ENCODE results near the gene UBC. TPM values are rescaled to one million over a fixed set of nuclear protein-coding genes. Genes with fewer than 3 reads are reported as not detected.
"Not testable (repeated sequence)": the region's sequence is repeated elsewhere in the genome, so short reads cannot be mapped to it uniquely, and the experiment has no call there.

UBC gene
- total RNA-seq, 3 donors from 2014 or later, result 856 to 923 (median 865) TPM

GRCh38 chr12:124896461-124896860 lies 18.0 kb downstream of the UBC start:
- no peaks in the 10 kb centered on the region for H3K36me3 Mint-ChIP-seq (ENCODE audit: insufficient read depth)
- H3K27me3 Mint-ChIP-seq (ENCODE audit: low read depth), result no peaks in the 10 kb centered on the region
- H3K4me3 Mint-ChIP-seq, result no peak overlapping the region
- DNase-seq, result no peak
- H3K4me1 Mint-ChIP-seq (ENCODE audit: low read depth), result peaks cover 13% of the 10 kb centered on the region
- no peaks in the 10 kb centered on the region for H3K9me3 Mint-ChIP-seq
- no peak for ATAC-seq

- Mint-ChIP-seq H3K9me3 (no peaks in the 10 kb centered on the region), H3K36me3 (ENCODE audit: insufficient read depth) (no peaks in the 10 kb centered on the region), H3K27me3 (ENCODE audit: low read depth) (peaks cover 1% of the 10 kb centered on the region), H3K4me3 (no peak overlapping the region), H3K4me1 (ENCODE audit: low read depth) (peaks cover 10% of the 10 kb centered on the region)
- ATAC-seq (no peak), DNase-seq (no peak)
These were observed 20.5 kb downstream of the UBC start for GRCh38 chr12:124893792-124894516.

- Mint-ChIP-seq H3K9me3 (no peaks in the 10 kb centered on the region), H3K4me3 (no peak overlapping the region), H3K4me1 (ENCODE audit: low read depth) (no peaks in the 10 kb centered on the region), H3K27me3 (ENCODE audit: low read depth) (peaks cover 1% of the 10 kb centered on the region), H3K36me3 (ENCODE audit: insufficient read depth) (no peaks in the 10 kb centered on the region)
- ATAC-seq (no peak), DNase-seq (no peak)
These were observed 26.2 kb downstream of the UBC start for GRCh38 chr12:124888260-124888659.

DNA sequence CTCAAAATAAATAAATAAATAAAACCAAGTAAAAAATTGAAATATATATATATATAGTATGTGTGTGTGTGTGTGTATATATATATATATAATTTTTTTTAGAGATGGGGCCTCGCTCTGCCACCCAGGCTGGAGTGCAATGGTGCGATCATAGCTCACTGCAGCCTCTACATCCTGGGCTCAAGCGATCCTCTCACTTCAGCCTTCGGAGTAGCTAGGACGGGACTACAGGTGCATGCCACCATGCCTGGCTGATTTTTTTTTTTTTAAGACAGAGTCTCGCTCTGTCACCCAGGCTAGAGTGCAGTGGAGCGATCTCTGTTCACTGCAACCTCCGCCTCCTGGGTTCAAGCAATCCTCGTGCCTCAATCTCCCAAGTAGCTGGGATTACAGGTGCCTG lies 26.7 kb downstream of the UBC start:
- not testable (repeated sequence) for H3K4me1 Mint-ChIP-seq (ENCODE audit: low read depth); DNase-seq; H3K27me3 Mint-ChIP-seq (ENCODE audit: low read depth); H3K36me3 Mint-ChIP-seq (ENCODE audit: insufficient read depth); H3K4me3 Mint-ChIP-seq; H3K9me3 Mint-ChIP-seq; ATAC-seq

DNA sequence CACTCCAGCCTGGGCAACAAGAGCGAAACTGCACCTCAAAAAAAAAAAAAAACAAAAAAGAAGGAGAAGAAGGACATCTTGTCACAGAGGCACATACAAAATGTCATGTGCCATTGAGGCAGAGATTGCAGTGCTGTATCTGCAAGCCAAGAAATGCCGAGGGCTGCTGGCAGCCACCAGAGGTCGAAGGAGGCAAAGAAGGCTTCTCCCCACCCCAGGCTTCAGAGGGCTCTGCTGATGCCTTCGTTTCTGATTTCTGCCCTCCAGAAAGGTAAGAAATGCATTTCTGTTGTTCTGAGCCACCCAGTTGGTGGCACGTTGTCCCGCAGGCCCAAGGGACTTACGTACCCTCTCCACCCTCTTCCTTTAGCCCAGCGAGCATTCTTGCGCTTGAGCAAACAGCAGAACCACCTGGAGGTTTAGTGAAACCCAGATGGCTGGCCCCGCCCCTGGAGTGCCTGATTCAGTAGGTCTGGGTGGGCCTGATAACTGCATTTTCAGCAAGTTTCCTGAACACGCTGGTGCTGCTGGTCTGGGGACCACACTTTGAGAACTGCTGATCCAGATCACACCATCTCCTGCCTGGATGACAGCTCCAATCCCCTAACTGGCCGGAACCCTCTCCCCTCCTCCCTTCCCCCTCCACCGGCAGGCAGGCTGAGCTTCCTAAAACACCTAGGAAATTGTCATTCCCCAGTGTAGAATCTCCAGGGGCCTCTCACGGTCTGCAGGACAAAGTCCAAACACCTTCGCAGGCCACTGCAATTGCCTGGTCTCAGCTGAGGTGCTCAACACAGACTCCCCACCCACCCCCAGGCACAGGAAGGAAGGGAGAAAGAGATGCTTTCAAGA lies 29.6 kb downstream of the UBC start:
- no peak for ATAC-seq

DNA sequence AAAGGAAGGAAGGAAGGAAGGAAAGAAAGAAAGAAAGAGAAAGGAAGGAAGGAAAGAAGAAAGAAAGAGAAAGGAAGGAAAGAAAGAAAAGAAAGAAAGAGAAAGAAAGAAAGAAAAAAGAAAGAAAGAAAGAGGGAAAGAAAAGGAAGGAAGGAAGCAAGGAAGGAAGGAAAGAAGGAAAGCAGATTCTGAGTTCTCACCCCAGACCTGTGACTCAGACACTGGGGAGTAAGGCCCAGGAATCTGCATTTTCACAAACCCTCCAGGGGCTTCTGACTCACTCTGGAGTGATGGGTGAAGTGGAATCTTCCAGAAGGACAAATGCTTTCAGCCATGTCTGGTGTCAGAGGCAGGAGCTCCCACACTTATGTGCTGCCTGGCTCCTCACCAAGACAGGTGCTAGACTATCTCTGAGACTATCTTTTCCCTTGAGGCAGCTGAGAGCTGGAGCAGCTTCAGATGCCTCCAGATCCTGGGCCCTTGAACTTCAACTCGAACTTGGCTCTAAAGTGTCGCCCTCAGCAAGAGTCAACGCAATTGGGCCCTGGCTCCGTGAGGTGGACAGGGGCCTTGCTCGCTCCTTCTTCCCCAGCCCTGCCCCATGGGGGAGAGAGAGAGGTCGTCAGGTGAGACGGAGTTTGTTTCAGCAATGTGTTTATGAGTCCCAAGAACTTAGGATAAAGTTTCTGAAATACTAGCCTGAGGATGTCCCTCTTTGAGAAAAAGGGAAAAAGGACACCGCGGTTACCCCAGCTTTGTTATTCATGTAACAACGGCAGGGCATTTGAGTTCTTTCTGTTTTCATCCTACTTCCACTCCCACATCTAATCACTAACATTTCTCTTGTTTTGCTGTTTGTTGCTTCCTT lies 31.0 kb downstream of the UBC start:
- Mint-ChIP-seq H3K9me3 (no peaks in the 10 kb centered on the region), H3K4me1 (ENCODE audit: low read depth) (peaks cover 10% of the 10 kb centered on the region), H3K4me3 (no peak overlapping the region), H3K27me3 (ENCODE audit: low read depth) (no peaks in the 10 kb centered on the region), H3K36me3 (ENCODE audit: insufficient read depth) (no peaks in the 10 kb centered on the region)
- DNase-seq, result no peak
- ATAC-seq, result no peak

More for the DNA sequence above, 29.6 kb downstream of the UBC start:
- H3K4me3 Mint-ChIP-seq, result no peak overlapping the region
- peaks cover 10% of the 10 kb centered on the region for H3K4me1 Mint-ChIP-seq (ENCODE audit: low read depth)
- no peaks in the 10 kb centered on the region for H3K36me3 Mint-ChIP-seq (ENCODE audit: insufficient read depth)
- no peaks in the 10 kb centered on the region for H3K9me3 Mint-ChIP-seq
- DNase-seq, result no peak
- H3K27me3 Mint-ChIP-seq (ENCODE audit: low read depth), result peaks cover 1% of the 10 kb centered on the region

GRCh38 chr12:124881123-124881522 lies 33.3 kb downstream of the UBC start:
- Mint-ChIP-seq H3K27me3 (ENCODE audit: low read depth) (no peaks in the 10 kb centered on the region), H3K9me3 (no peaks in the 10 kb centered on the region), H3K4me3 (no peak overlapping the region), H3K4me1 (ENCODE audit: low read depth) (peaks cover 10% of the 10 kb centered on the region), H3K36me3 (ENCODE audit: insufficient read depth) (no peaks in the 10 kb centered on the region)
- ATAC-seq (peak; percentile 21 to 40), DNase-seq (no peak)

GRCh38 chr12:124880335-124880734 lies 34.1 kb downstream of the UBC start:
- not testable (repeated sequence) for DNase-seq; H3K36me3 Mint-ChIP-seq (ENCODE audit: insufficient read depth); H3K4me3 Mint-ChIP-seq; ATAC-seq; H3K9me3 Mint-ChIP-seq; H3K27me3 Mint-ChIP-seq (ENCODE audit: low read depth)
- peaks cover 10% of the 10 kb centered on the region for H3K4me1 Mint-ChIP-seq (ENCODE audit: low read depth)

GRCh38 chr12:124878795-124879516 lies 35.5 kb downstream of the UBC start:
- Mint-ChIP-seq H3K36me3 (ENCODE audit: insufficient read depth) (no peaks in the 10 kb centered on the region), H3K27me3 (ENCODE audit: low read depth) (no peaks in the 10 kb centered on the region), H3K4me1 (ENCODE audit: low read depth) (peaks cover 10% of the 10 kb centered on the region), H3K4me3 (no peak overlapping the region), H3K9me3 (no peaks in the 10 kb centered on the region)
- DNase-seq, result no peak
- ATAC-seq, result no peak

DNA sequence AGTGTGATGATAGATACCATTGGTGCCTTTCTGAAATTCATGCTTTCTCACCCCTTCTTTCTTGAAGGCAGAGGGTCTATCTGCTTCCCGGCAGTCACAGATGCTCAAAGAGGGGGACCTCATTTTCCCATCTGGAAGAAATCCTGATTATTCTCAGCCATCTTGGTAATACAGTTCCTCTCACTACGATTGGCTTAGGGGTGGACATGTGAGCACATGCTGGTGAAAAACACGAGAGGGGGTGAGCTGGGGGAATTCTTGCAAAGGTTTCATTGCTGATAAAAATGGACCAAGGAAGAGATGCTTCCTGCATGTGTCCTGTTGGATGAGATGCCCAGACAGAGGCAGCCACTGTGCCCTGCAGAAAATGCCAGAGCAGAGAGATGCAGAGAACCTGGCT lies 37.0 kb downstream of the UBC start:
- DNase-seq, result no peak
- H3K36me3 Mint-ChIP-seq (ENCODE audit: insufficient read depth), result no peaks in the 10 kb centered on the region
- H3K27me3 Mint-ChIP-seq (ENCODE audit: low read depth), result no peaks in the 10 kb centered on the region
- ATAC-seq, result no peak
- no peaks in the 10 kb centered on the region for H3K9me3 Mint-ChIP-seq
- no peak overlapping the region for H3K4me3 Mint-ChIP-seq
- H3K4me1 Mint-ChIP-seq (ENCODE audit: low read depth), result peaks cover 9% of the 10 kb centered on the region

DNA sequence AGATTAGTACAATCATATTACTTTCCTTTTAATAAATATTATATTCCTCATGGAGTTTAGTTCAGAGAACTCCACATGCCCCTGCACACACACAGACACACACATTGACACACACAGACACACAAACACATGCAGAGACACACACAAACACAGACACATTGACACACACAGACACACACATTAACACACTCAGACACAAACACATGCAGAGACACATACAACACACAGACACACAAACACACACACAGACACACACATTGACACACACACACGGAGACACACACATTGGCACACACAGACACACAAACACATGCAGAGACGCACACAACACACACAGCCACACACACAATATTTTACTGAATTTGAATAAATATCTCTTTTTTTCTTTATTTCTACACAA lies 38.3 kb downstream of the UBC start:
- H3K36me3 Mint-ChIP-seq (ENCODE audit: insufficient read depth), result no peaks in the 10 kb centered on the region
- ATAC-seq (no peak), DNase-seq (no peak)
- H3K27me3 Mint-ChIP-seq (ENCODE audit: low read depth), result no peaks in the 10 kb centered on the region
- H3K4me3 Mint-ChIP-seq, result no peak overlapping the region
- peaks cover 3% of the 10 kb centered on the region for H3K4me1 Mint-ChIP-seq (ENCODE audit: low read depth)
- H3K9me3 Mint-ChIP-seq, result no peaks in the 10 kb centered on the region

DNA sequence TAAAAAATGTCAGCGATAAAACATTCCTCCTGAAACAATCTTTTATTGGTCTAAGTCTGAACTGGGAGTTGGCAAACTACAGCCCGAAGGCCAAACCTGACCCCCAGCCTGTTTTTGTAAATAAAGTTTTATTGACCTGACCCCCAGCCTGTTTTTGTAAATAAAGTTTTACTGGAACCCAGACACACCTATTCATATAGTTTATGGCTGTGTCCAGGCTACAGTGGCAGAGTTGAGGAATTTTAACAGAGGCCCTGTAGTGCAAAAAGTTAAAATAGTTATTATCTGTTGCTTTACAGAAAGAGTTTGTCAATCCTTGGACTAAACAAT lies 38.7 kb downstream of the UBC start:
- H3K9me3 Mint-ChIP-seq, result no peaks in the 10 kb centered on the region
- H3K4me3 Mint-ChIP-seq, result no peak overlapping the region
- H3K36me3 Mint-ChIP-seq (ENCODE audit: insufficient read depth), result no peaks in the 10 kb centered on the region
- DNase-seq (no peak), ATAC-seq (no peak)
- no peaks in the 10 kb centered on the region for H3K27me3 Mint-ChIP-seq (ENCODE audit: low read depth)
- peaks cover under 1% of the 10 kb centered on the region for H3K4me1 Mint-ChIP-seq (ENCODE audit: low read depth)

DNA sequence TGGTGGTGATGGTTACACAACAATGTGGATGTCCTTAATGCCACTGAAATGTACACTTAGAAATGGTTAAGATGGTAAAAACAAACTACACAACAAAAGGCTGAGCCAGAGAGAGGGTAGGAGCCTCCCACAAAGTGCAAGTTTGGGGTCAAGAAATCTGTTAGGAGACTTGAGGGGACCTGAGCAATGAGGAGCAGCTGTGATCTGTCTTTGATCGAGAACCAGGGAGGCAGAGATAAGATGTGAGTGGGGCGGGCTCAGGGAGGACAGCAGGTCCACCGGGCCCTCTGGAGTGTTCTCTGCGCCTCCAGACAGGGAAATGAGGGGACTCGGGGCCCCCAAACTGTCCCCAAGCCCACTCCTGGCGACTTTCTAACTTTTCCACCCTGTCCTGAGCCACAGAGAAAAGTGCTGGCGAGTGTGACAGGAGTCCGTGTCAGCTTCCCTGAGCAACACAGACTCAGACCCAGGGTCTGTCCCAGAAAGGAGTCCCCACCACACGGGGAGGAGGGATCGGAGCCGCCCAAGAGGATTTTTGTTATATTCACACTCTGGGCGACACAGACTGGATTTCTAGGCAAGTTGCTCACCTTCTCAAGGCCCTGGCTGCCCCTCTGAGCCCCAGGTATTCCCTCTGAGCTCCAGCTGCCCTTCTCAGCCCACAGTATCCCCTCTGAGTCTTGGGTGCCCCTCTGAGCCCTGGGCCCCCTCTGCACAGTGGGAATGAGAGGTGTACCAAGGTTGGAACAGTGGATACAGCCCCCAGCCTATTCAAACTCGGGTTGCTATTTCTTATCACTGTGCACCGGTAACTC lies 39.3 kb downstream of the UBC start:
- no peak for ATAC-seq
- Mint-ChIP-seq H3K4me3 (no peak overlapping the region), H3K9me3 (no peaks in the 10 kb centered on the region), H3K27me3 (ENCODE audit: low read depth) (no peaks in the 10 kb centered on the region), H3K4me1 (ENCODE audit: low read depth) (no peaks in the 10 kb centered on the region), H3K36me3 (ENCODE audit: insufficient read depth) (no peaks in the 10 kb centered on the region)
- DNase-seq, result no peak

All from activated T-cell treated with anti-CD3 and anti-CD28 coated beads, Interleukin-2, amount 50 U/mL, for 4 hours (primary cell).